Erythroblast (primary cell): Measurements from ENCODE around the gene SAP30BP.

ENCODE experiments used
- GATA1 ChIP-seq: IDR thresholded peaks from 2 replicates; pipeline ENCODE4 v1.6.1; 2011; ENCODE audit warnings: low read depth, mild to moderate bottlenecking, control low read depth, low read length, moderate library complexity
- POLR2A ChIP-seq: IDR thresholded peaks from 2 replicates; pipeline ENCODE4 v1.6.1; 2011; ENCODE audit warnings: mild to moderate bottlenecking, low read length

DNA sequence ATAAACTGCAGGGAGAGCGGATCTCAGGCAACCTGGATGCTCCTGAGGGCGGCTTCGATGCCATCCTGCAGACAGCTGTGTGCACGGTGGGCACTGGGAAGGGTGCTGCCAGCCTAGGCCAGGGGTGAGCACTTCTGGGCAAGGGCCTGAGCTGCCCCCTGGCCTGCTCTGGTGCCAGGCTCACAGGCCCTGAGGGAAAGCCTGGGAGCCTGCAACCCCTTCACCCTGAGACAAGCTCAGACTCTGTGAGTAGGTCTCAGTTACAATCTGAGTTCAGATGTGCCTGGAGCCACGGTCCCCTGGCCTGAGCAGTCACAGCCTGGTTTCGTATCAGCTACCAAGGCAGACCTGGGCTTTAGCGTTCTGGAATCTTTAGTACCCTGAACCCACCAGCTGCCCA, 62.2 kb downstream of the SAP30BP start:
- TF ChIP-seq POLR2A: no peak
- no peak for TF ChIP-seq GATA1
